ENCODE data around the gene ADAMTS17.

The ADAMTS17 gene

DNA sequence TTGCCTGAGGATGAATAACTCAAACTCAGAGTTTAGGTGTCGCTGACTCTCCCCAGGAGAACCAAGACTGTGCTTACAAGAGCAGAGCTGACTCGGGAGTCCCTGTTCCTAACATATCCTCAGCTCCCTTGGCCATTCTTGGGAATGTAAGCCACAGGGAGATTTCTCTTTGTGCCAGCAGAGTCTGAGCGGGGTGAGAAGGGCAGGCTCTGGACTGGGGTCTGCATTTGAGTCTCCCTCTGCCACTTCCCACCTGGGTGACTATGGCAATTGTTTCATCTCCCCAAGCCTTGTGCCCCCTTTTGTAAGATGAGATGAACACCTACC lies 126.0 kb downstream of the ADAMTS17 start:
- no peak for DNase-seq

DNA sequence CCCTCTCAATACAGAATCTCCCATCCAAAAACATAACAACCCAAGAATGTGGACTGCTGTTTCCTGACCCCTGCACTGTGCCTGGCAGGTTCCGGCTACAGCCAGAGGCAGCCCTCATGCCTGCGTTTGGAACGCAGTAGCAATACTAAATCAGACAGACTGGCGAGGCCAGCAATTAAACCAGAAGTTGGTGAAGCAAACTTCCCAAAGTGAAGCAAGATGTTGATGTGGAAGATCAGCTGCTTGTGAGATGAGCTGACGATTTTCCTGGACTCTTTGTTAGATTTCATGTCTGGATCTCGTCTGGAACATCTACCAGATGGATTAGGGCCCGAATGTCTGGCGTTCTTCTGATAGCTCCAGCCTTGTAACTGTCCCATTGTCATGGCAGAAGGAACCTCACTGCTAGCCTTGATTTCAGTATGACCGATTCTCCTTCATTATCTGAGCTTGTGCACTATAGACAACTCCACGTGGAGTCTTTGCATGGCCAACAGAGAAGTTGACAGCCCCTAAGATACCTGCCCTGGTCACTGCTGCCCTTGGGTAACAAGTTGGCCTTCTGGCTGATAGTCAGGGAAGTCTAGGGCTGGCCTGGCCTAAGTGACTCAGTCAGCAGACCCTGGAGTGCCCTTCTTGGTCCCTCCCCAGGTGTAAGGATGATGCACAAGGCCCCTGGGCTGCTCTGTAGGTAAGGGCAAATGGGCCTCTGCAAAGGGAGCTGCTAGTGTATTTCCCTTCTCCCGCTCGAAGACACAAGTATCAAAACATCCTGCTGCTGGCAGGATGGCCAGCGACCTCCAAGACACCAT lies 126.5 kb downstream of the ADAMTS17 start:
- DNase-seq = no peak

DNA sequence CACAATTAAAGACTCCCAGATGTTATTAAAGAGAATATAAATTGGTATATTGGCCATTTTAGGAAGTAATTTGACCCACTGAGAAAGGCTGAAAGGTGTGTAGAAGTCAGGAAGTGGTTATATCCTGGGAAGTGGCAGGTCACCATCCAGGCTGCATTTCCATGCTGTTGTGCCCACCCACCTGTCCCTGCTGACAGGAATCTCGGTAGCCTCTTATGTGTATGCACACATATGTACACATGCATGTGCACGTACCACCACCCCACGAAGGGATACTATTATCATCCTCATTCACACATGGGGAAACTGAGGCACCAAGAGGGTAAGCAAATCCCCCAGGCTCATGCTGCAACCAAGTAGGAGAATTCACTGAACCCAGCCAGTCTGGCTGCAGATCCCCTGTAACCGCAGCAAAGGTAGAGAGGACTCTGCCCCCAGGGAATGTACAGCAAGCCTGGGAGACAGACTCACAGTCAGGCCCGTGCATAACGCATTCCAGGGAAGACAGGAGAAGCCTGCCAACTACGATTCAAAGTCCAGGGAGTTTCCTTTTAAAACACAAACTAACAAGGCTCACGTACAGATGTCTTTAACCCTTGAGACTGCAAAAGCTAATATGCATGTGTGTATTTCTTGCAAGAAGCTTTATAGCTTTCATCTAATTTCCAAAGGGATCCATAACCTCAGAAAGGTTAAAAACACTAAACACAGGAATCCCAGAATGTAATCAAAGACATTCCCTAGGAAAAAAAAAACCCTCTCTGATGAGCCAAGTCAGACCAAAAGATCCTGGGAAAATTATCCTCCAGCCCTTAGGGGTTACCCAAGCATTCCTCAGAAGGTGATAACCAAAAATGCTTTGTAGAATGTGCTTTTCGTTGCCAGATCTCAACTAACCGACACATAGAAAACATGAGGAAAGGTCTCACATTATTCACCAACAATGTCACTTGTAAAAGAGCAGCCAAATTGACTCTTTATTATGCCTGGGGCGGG lies 129.6 kb downstream of the ADAMTS17 start:
- DNase-seq = no peak

DNA sequence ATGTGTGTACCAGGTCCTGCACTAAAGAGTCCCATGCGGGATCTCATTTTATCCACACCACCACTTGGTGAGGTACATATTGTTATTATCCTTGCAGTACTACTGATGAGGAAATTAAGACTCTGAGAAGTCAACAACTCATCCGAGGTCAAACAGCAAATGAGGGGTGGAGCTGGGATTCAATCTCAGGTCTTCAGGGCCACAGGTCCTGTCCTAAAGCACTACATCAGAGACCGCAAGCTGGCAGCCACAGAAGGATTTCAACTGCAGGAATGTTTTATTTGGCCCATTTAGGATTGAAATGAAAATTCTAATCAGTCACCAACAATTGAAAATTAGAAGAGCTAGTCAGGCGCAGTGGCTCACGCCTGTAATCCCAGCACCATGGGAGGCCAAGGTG lies 131.4 kb downstream of the ADAMTS17 start:
- DNase-seq = no peak

DNA sequence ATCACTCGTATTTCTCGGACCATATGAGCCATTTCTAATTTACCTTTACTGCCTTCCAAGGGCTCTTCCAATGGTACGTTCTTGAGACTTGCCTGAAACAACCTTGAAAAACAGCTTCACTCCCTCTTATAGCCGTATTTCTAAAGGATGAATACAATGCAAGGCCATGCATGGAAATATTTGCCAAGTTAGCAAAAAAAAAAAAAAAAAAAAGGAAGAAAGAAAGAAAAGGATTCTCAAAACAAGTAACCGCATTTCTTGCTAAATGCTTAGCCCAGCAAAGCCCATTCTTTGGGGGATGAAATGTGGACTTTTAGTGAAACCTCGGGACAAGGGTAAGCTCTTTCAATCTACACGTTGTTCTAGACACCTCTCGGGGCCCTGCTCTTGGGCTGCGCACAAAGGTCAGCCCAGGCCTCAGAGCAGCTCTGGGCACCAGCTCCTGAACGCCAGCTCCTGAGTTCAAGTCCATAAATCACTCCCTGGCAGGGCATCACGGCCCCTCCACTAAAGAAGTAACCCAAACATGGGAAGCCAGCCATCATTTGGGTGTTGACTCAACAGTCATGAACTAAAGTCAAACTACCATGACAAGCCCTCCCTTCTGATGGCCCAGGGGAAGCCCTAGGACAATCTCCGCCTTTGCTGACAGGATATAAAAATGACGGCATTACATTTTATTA lies 132.7 kb downstream of the ADAMTS17 start:
- DNase-seq = no peak

DNA sequence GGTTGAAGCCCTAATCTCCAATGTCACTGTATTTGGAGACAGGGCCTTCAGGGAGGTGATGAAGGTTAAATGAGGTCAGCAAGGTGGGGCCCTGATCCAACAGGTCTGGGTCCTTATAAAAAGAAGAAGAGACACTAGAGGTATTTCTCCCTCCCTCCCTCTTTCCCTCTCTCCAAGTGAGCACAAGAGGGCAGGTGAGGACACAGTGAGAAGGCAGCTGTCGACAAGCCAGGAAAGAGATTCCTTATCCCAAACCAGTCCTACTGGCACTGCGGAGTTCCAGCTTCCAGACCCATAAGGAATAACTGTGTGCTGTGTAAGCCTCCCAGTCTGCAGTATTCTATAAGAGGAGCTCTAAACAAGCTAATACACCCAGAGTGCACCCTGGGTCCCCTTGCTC lies 134.7 kb downstream of the ADAMTS17 start:
- DNase-seq = no peak

- DNase-seq = no peak
Observed at GRCh38 chr15:100206643-100207042, 135.1 kb downstream of the ADAMTS17 start.

DNA sequence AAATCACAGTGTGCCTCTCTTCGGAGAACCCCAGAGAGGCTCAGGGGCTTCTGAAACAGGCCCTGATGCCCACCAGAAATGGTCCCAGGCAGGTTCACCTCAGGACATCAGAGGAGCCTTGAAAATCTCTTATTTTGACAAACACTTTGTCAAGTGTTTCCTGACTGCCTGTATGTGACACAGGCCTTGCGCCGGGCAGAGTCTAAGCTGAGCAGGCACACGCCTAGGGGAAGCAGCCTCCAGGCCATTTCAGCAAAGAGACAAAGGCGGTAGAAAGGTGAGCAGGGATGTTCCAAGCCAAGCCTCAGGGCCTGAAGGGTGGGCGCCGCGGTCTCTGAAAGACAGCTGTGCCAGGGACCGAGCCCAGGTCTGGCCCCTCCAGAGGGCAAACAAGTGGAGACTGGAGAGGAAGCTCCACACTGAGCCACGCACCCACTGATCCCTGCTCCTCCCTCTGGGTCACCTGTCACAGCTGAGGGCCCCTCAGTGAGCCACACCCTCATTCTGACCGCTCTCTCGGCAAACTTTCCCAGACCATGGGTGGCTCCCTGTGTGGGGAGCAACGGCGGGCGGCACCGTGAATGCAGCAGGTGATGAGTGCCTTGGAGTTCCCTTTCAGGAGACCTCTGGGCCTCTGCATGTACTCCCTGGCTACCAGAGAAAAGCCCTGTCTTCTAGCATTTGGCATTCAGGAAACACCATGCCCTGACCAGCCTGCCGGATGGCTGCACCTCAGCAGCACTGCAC lies 136.1 kb downstream of the ADAMTS17 start:
- DNase-seq = no peak

DNA sequence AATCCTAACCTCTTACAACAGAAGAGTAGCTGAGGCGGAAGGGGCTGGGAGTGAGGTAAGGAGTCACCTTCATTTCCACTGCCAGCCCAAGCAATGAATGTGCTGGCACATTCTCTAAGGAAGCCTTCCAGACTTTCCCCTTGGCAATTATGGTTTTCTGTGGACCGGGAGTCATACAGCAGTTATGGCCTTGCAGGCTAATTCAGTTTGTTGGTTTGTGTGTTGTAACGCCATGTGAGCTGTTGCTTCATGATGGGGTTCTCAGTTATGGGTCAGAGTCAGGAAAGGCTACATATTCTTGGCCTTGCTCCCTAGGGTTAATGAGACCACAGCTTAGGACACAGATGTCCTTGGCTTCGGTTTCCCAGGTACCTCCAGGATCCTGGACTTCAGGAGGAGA lies 137.0 kb downstream of the ADAMTS17 start:
- no peak for DNase-seq

- no peak for DNase-seq
Observed at GRCh38 chr15:100204211-100204610, 137.6 kb downstream of the ADAMTS17 start.

- no peak for DNase-seq
Observed at GRCh38 chr15:100202309-100202960, 139.3 kb downstream of the ADAMTS17 start.

- DNase-seq = no peak
Observed at GRCh38 chr15:100201376-100202280, 140.1 kb downstream of the ADAMTS17 start.

DNA sequence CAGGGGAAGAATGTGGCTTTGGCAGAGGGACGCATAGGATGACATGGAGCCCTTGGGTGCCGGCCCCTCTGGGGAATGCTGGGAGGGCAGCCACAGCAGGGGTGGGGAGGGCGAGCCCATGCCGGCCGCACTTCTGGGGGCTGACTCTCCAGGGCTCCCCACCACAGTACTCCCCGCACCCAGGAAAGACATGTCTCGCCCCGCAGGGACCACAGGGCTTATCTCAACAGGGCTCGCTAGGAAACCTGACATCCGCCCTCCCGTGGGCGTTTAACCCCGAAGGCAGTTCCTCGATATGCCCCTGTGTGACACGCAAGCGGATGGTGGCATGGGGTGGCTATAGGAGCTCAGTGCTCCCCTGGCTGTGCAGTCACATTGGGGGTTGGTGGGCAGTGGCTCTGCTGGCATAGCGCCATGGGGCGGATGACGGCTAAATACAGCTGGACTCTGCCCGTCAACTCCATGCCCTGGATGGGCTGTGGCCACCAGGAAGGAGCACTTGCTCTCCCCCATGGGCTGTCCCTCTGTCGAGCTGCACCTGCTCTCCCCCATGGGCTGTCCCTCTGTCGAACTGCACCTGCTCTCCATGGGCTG lies 141.4 kb downstream of the ADAMTS17 start:
- DNase-seq = no peak

DNA sequence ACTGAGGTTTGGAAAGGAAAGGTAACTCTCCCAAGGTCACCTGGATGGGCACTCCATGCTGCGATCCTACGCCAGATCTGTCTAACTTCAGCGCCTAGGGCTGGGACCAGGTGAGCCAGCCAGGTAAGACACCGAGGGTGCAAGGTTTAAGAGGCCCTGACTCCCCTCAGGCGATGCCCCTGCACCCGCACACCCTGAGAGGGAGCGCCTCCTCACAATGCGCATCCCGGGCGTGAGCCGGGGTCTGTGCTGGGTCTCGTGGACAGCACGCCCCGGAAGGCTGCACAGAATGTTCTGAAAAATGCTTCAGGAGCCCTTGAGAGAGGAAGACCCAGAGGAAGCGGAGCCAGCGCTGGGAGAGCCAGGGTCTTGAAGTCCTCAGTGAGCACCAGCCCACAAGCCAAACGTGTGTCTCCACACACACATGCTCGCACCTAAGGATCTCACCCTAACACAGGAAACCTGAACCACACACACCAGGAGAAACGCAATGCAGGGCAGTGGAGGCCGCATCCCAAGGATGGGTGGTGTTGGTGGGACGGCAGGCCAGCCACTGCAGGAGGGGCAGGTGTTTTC lies 142.0 kb downstream of the ADAMTS17 start:
- no peak for DNase-seq

DNA sequence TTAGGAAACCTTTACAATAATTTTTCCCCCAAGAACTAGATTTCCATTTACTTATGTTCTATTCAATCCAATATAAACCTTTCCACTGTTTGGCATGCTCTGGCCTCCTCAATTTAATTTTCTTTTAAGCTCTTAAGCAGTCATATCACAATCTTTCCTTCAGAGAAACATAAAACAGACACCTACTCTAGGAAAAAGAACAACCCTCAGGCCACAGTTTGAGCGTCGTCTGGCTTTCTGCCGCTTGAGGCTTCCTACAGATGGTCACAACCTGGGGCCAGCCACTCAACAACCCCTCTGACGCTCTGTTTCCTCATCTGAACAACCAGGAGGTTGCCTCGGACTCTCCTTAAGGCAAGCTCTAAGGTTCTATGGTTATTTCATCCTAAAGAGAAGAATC lies 143.3 kb downstream of the ADAMTS17 start:
- DNase-seq = no peak

DNA sequence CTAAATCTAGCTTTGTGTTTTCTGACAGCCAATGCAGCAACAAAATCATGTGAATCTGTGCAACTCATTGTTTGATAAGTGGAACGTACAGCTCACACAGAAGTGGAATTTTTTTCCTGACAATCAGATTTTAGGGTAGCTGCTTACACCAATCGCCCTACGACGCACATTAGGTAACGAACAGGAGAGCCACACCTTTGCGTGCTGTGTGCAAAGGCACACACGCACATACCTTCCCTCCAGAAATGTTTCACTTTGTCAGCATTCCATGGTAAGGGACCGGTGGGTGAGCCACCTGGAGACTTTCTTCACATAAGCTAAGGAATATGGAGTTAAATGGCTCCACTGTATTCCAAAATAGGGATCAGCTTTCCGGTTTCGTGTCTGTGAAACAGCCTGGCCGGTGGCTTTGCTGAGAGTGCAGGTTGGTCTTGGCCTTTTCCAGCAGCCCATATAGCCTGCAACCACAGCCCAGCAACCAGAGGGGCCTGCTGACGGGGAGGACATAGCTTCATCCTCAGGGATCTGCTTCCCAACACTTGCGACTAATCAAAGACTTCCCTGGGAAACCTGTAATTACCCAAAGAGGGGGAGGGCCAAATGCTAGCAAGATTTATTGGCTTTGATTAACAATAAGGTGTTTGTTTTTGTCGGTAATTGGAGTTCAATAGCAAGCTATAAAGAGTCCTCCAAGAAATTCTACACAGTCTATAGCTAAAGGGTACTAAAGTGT lies 145.3 kb downstream of the ADAMTS17 start:
- DNase-seq = no peak

GRCh38 chr15:100194996-100195395 lies 146.8 kb downstream of the ADAMTS17 start:
- DNase-seq = no peak

DNA sequence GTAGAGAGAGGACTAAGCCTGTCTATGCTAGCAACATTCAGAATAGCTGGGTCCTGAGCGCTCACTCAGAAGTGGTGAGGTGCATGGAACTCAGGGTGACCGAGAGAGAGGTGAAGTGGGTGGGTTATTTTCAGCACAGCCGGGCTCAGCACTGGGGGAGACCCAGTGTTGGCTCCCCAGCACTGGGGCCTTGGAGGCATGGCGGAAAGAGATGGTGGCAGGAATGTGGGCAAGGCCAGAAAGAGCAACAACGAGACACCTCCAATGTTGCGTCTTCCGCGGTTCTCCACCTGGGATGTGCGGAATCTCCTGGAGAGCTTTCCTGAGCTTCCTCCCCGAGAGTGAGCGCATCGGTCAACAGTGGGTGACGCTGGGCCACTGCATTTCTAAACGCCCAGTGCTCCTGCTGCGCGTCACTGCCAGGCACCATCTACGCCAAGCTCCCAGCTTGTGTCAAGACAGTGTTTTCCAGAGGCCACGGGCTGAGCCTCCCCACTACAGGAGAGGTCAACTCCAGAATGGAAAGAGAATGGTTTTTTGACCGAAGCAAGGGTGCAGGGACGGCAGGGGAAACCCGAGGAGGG lies 148.4 kb downstream of the ADAMTS17 start:
- DNase-seq = no peak
